HK-2 (cell line): ENCODE data around the gene SPATA25.
"Not testable (repeated sequence)": the region's sequence is repeated elsewhere in the genome, so short reads cannot be mapped to it uniquely, and the experiment has no call there.

Experiments used
- DNase-seq: peaks from one replicate; pipeline ENCODE4 v3.0.0-alpha.2; 2018; ENCODE audit not compliant: unreplicated experiment

The SPATA25 gene

DNA sequence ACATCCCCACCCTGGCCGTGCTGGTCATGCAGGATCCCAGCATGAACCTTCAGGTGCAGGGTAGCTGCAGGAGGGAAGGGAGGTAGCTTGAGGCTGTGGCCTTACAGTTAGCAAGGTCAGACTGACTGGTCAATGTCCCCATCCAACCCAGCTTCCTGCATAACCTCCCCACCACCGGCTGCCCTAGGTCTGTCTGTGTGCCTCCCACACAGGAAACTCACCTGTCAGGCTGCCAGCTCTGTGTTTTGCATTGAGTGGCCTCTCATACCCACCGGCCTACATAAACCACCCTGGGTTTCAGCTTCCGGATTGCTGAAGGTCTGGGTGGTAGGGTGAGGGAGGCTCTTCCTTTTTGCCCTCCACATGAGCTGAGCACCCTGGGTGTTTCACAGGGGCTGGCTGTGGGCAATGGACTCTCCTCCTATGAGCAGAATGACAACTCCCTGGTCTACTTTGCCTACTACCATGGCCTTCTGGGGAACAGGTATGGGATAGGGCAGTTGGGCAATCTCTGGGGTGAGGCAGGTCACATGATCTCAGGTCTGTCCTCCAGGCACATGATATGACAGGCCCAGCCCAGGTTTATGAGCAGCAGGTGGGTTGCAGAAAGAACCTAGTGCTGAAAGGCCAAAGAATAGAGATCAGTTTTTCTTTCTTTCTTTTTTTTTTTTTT is 5.5 kb upstream of the SPATA25 start:
- DNase-seq, result no peak

DNA sequence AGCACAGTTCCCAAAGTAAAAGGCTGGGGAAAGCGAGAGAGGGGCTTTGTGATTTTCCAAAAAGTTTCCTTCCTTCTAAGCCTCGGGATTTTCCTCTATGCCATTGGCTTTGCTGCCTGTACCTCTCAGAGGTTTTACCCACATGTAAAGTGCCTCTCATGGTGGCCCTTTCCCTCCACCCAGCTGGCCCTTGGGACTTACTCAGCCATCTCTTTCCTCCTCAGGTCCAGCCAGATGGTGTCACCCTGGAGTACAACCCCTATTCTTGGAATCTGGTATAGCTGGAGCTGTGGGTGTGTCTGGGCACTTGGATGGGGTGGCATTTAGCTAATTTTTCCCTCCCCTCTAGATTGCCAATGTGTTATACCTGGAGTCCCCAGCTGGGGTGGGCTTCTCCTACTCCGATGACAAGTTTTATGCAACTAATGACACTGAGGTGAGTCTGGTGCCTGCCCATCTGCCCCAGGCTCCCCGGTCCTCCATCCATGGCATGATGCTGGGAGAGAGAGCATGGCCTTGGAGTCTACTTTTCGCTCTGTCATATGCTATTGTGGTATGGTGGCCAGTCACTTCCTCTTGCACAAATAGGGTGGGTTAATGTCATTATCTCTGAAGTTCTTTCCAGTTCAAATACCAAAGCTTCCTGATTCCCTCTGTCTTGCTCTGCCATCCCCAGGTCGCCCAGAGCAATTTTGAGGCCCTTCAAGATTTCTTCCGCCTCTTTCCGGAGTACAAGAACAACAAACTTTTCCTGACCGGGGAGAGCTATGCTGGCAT is 4.8 kb upstream of the SPATA25 start:
- DNase-seq, result peak; percentile 44

DNA sequence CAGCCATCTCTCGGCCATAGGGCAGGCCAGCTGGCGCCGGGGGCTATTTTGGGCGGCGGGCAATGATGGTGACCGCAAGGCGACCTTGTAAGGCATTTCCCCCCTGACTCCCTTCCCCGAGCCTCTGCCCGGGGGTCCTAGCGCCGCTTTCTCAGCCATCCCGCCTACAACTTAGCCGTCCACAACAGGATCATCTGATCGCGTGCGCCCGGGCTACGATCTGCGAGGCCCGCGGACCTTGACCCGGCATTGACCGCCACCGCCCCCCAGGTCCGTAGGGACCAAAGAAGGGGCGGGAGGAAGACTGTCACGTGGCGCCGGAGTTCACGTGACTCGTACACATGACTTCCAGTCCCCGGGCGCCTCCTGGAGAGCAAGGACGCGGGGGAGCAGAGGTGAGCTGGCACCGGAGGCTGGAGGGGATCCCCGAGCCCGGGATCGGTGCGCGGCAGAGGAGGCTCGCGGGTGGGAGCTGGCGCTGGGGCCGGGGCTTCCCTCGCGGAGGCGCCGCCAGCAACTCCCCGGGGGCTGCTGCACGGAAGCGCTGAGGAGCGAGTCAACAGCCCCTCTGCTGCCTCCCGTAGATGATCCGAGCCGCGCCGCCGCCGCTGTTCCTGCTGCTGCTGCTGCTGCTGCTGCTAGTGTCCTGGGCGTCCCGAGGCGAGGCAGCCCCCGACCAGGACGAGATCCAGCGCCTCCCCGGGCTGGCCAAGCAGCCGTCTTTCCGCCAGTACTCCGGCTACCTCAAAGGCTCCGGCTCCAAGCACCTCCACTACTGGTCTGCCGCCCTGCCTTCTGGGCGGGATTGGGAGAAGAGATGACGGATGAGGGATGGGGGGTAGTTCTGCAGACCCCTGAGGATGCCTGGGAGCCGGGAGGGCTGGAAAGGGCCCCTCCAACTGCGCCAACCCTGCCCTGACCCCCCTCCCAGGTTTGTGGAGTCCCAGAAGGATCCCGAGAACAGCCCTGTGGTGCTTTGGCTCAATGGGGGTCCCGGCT is 3.9 kb upstream of the SPATA25 start, which contains the start of the genes CTSA and NEURL2:
TSS of gene CTSA (plus strand) at position 351 of the 999 bp plus-strand sequence. CDS start at position 585, 234 bp downstream.
TSS of gene NEURL2 (minus strand) at position 224 of the 999 bp plus-strand sequence. CDS start at position 7, 217 bp downstream.
- peak; percentile 95 for DNase-seq

DNA sequence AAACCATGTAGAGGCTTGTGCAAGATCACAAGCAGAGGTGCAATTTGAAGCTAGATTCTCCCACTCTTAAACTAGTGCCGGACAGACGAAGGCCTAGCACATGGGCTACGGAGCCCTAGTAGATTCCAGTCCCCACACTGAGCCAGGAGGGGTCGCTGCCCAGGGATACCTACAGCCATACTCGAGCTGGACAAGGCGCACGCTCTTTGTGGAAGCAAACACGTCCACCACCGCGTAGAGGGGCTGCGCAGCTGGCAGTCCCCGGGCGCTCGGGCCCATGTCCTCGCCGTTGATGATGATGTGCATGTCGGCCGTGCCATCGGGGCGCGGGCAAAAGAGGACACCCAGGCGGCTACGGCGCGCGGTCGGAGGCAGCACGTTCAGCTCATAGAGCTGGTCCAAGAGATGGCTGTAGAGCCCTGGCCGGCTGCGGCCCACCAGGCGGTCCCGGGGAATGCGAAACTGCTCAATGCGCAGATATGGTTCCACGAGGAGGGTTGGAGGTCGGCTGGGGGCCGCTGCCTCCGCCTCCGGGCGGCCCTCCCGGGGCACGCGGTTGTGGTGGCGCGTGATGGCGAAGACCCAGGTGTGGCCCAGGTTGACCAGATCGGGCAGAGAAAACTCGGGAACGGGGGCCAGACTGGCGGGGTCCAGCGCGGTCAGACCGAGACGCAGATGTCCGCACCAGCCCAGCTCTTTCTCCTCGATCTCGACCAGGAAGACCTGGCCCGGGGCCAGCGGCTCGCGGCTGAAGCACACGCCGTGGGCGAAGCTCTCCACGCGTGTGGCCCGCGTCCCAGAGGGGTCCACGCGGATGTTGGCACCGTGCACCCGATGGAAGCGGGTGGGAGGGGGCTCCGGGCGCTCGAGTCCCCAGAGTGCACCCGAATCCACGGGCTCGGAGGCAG is 2.9 kb upstream of the SPATA25 start:
- peak; percentile 92 for DNase-seq

DNA sequence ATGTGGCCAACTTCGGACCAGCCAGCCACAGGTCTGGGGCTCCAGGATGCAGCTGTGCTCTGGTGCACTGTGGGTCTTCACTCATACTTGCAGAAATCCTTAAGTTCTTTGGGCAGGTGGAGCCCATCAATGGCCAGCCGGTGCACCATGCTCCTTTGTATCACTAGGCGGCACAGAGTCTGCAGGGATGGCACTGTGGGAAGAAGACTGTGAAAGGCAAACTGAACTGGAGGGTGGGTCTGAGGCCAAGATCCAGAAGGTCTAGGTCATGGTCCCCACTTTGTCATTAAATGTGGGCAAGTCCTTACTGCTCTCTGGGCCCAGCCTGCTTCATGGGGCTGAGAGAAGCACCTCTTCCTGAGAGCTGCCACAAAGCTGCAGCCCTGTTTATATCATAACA is 1.3 kb upstream of the SPATA25 start:
- no peak for DNase-seq

DNA sequence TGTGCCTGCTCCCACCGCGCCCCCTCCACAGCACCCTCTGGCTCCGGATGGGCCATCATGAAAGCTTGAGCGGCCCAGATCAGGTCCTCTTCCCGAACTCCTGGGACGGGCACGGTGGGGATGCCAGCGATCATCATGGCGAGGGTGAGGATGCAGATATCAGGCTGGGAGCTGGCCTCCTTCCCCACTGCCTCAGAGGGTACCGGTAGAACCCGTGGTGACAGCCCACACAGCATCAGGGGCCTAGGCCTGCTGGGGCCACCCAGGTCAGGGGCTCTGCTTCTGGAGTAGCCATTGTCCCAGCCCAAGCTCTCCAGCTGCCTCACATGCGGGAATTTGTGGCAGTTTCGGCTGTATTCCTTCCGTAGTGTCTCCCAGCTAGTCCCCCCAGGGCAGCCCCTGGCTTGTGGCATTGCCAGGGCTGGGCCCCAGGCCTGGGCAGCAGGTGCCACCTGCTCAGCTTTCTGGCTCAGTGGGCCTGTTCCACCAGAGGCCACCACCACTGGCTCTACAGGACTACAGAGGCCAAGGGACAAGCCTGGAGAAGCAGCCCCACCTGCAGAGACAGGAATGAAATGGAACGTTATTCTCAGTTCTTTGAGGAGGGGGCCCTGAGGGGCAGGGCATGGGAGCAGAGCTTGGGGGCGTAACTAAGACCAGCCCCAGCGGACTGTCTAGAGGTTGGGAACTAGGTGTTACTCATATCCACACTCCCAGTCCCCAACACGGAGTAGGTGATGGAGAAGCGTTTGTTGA is 654 bp downstream of the SPATA25 start:
- DNase-seq, result no peak

DNA sequence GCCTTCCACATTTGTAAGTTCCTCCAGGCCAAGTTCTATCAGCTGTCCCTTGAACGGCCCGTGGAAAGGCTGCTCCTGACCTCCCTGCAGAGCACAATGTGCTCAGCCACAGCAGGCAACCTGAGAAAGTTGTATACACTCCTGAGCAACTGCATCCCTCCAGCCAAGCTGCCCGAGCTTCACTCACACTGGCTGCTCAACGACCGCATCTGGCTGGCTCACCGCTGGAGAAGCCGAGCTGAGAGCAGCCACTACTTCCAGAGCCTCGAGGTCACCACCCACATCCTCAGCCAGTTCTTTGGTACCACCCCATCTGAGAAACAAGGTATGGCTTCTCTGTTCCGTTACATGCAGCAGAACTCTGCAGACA is 4.3 kb downstream of the SPATA25 start:
- DNase-seq, result no peak

DNA sequence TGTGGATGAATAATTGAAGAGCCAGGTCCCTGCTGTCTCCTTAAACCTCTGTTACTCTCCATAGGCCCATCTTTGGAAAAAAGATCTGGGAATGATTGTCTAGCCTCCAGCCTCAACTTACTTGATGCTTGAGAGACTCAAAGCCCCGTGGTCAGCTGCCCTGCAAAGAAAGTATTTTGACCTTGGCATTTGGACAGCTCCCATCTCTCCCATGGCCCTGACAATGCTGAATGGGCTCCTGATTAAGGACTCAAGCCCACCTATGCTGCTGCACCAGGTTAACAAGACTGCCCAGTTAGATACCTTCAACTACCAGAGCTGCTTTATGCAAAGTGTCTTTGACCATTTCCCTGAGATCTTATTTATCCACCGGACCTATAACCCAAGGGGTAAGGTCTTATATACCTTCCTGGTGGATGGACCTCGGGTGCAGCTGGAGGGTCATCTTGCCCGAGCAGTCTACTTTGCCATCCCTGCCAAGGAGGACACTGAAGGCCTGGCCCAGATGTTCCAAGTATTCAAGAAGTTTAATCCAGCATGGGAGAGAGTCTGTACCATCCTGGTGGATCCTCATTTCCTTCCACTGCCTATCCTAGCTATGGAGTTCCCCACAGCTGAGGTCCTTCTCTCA is 4.8 kb downstream of the SPATA25 start:
- no peak for DNase-seq

DNA sequence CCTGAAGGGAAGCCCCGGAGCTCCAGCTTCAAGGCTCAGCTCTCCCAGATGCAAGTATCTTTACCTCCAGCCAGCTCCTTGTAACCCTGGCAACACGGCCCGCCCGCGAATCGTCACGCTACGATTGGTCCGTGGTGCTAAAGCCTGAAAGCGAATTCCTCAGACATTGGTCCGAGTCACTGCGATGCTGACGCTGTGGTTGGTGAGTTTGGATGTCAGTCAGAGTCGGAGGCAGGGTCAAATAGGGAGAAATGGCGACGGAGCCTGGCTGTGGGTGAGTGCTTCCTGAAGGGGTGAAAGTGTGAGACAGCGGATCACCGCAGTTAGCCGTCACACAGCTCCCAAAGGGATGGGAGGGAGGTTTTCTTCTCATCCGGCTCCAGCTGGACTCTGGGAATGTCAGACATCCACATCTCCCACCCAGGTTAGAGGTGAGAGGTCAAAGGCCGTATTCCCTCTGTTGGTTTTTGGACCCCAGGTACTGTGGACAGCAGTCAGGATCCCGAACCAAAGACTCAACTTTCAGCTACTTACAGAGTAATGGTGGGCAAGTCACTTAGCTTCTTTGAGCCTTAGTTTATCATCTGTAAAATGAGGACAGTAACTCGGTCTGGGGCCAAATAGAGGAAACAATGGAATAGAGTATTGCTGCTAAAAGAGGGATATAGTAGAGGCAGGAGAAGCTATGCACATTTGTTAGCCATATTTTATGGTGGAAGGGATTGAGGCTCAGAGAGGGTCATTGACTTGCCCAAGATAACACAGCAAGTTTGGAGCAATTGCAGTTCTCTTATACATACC is 6.2 kb downstream of the SPATA25 start, which contains the start of gene ZSWIM1:
TSS of gene ZSWIM1 (plus strand) at position 240 of the 801 bp plus-strand sequence. CDS start 1,366 bp downstream, outside the sequence.
- DNase-seq, result peak; percentile 100

DNA sequence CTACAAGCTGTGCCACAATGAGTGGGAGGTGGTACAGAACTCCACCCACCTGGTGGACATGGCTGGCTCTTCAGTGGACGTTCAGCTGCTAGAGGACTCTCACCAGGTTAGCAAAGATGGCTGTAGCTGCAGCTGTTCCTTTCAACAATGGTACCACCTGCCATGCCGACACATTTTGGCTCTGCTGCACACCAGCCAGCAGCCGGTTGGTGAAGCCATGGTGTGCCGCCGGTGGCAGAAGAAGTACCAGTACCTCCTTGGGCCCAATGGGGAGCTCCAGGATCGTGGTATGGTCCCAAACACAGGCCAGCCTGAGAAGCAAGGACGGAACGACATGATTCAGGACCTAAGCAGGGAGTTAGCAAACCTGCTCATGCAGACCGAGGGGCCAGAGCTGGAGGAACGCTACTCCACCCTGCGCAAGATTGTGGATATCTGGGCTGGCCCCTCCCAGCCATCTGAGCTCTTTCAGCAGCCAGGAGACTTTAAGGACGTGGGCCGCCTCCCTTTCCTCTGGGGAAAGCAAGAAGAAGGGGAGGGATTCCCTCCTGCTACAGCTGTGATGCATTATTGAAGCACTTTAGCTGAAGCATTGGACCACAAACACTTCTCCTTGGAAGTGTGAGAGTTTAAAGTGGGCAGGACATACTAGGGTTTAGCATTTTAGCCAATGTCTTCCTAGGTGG is 9.2 kb downstream of the SPATA25 start:
- DNase-seq, result no peak

DNA sequence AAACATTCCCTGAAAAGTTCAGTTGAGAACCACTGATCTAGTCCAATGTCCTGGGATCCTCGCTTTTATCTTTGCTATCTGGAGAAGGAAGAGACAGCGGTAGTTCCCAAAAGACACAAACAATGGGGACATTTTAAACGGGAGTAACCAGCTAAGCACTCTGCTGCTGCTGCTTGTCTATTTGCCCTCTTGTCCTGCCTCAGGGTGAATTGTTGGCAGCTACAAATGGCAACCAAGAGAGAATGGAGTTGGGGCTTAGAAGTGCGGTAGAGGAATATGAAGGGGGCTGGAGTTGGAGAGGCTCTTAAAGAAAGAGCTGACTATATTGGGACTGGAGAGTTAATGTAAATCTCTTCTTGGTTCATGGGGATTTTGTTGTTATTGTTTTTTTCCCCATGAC is 12.8 kb downstream of the SPATA25 start:
- no peak for DNase-seq

DNA sequence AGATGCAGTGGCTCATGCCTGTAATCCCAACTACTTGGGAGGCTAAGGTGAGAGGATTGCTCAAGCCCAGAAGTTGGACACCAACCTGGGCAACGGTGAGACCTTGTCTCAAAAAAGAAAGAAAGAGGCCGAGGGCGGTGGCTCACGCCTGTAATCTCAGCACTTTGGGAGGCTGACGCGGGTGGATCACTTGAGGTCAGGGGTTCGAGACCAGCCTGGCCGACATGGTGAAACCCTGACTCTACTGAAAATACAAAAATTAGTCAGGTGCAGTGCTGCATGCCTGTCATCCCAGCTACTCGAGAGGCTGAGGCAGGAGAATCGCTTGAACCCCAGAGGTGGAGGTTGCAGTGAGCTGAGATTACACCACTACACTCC is 13.3 kb downstream of the SPATA25 start:
- DNase-seq, result not testable (repeated sequence)

DNA sequence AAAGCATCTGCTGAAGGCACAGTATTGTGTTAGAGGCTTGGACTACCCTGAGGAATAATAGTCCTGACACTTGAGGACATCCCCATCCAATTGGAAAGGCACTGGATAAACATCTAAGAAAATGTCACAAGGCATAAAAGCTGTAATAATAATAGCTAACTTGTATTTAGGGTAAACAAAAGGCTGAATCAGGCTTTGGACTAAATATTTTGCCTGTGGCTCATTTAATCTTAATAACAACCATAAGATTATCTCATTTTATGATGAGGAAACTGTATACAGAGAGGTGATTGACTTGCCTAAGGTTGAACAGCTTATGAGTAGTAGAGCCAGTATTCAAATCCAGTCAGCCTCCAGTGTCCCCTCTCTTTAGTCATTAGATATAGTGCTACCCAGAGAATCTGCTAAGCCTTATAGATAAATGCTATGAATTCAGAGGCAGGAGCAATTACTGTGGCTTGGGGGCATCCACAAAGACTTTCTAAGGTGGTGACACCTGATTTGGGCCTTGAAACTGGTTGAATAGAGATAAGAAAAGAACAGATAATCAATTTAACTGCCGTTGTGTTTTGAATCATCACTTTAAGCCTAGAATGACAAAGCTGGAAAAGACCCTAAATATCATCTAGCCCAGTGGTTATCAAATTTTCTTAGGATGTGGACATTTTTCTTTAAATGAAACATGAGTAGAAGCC is 13.9 kb downstream of the SPATA25 start:
- no peak for DNase-seq

DNA sequence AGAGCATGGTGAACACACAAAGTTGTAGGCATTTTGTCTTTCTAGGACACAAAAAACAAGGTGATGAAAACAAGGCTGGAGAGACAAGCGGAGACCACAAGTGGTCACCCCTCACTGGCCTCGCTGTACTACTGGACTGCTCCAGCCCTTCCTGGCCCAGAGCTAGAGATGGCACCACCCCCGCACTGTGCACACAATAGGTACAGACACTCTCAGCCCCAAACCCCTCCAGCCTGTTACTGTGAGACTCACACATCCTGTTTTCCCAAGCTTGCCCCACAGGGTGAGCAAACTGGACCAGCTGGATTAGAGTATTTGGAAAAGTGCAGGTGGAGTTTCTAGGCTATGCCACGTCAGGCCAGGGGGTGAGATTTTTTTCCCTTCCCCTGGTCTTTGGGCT is 14.8 kb downstream of the SPATA25 start:
- DNase-seq, result no peak

DNA sequence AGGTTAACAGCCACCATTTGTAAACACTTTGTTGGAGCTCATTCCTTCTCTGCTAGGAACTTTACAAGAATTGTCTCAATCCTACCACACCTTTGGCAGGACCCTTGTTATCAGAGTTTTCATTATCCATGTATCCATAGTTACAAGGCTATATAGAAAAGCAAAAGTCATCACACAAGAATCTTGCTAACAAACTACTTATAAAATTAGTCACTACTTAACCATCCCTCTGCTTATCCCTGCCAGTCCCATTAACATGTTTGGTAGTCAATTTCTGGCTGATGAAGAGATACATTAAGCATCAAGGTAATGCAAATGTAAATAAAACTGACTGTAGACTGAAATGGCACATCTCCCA is 19.6 kb downstream of the SPATA25 start:
- no peak for DNase-seq

DNA sequence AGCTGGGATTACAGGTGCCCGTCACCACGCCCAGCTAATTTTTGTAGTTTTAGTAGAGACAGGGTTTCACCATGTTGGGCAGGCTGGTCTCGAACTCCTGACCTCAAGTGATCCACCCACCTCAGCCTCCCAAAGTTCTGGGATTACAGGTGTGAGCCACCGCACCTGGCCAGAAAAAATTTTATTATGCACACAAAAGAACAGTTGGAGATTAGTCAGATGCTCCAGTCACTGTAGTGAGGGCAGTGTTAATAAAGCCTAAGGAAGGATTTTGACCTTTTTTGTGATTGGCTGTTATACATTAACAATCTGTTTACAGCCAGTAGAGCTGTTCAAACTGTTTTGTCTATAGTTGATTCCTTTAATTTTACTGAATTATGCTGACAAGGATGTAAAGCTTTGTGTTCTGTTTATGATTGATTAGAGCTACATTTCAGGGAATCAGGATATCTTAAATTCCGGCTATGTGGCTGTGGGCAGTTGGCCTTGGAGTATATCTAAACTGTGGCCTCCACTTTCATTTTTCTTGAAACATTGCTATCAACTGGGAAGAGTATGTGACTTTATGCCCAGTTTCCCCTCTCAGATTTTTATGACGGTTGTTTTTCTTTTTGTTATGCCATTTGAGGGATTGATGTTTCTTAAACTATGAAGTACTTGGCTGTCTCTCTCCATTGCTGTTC is 20.1 kb downstream of the SPATA25 start:
- DNase-seq, result no peak

DNA sequence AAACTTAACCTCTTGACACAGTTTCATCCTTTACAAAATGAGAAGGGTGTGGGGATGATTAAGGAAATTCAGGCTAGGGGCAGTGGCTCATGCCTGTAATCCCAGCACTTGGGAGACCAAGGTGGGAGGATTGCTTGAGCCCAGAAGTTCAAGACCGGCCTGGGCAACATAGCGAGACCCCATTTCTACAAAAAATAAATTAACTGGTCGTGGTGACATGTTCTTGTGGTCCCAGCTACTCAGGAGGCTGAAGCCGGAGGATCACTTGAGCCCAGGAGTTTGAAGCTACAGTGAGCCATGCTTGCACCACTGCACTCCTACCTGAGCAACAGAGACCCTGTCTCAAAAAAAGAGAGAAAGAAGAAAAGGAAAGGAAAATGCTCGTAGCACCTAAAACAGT is 21.0 kb downstream of the SPATA25 start:
- DNase-seq, result no peak
